ENCODE measurements around the gene AVP. TPM values are rescaled to one million over a fixed set of nuclear protein-coding genes. Genes with fewer than 3 reads are reported as not detected.

Gene AVP
- total and polyA plus RNA-seq, 2 of the 13 experiments (the other 11 are each of a cell fraction or from before 2014, with no cell fraction given) = 0.12 TPM; not detected in 1

- TF ChIP-seq ZNF75D (CRISPR knock-in tag; IDR thresholded peaks at IDR 0.05; ENCODE audit: borderline replicate concordance) = no peak
- peak; percentile 71; the same call in 1 of the 2 replicates for TF ChIP-seq ZNF605 (CRISPR knock-in tag; IDR thresholded peaks at IDR 0.05)
- TF ChIP-seq ZNF569 (CRISPR knock-in tag; IDR thresholded peaks at IDR 0.05; ENCODE audit: borderline replicate concordance) = no peak
- peak; percentile 75 for TF ChIP-seq ZMYM3 (CRISPR knock-in tag; IDR thresholded peaks at IDR 0.05)
- TF ChIP-seq JUN (CRISPR knock-in tag; IDR thresholded peaks at IDR 0.05) = peak; percentile 82
- TF ChIP-seq HOXA3 (CRISPR knock-in tag; IDR thresholded peaks at IDR 0.05) = peak; percentile 91
- no peak for TF ChIP-seq ZBTB49 (CRISPR knock-in tag; IDR thresholded peaks at IDR 0.05; ENCODE audit: borderline replicate concordance)
- TF ChIP-seq ZNF557 (CRISPR knock-in tag; IDR thresholded peaks at IDR 0.05) = no peak
- 0 out of 2 replicates have a peak, but pooled peaks have one; percentile 66 for TF ChIP-seq RERE (CRISPR knock-in tag; IDR thresholded peaks at IDR 0.05; ENCODE audit: low read depth)
- peak; percentile 93 for TF ChIP-seq RCOR2 (CRISPR knock-in tag; IDR thresholded peaks at IDR 0.05)
- peak; percentile 56; the same call in 1 of the 2 replicates for TF ChIP-seq ZNF609 (CRISPR knock-in tag; IDR thresholded peaks at IDR 0.05; ENCODE audit: borderline replicate concordance)
- peak; percentile 28; the same call in 1 of the 2 replicates for TF ChIP-seq NR2C2 (CRISPR knock-in tag; IDR thresholded peaks at IDR 0.05; ENCODE audit: borderline replicate concordance)
- TF ChIP-seq ZSCAN25 (CRISPR knock-in tag; IDR thresholded peaks at IDR 0.05) = peak; percentile 86
- no peak for TF ChIP-seq NKX3-1 (CRISPR knock-in tag; IDR thresholded peaks at IDR 0.05)
Measured at GRCh38 chr20:3103369-3104032, 19.0 kb upstream of the AVP start (continued).

Data from HepG2 (cell line).